HG03139 (cell line): ENCODE data around the gene SOD3.

ENCODE experiments used
- ATAC-seq: cut with Tn5 transposase; IDR thresholded peaks from one replicate; pipeline ENCODE4 v1.9.1; 2021; ENCODE audit not compliant: unreplicated experiment

Gene SOD3

GRCh38 chr4:24801136-24801855 is 5.9 kb downstream of the SOD3 start:
- no peak for ATAC-seq

GRCh38 chr4:24802648-24803047 is 7.3 kb downstream of the SOD3 start:
- ATAC-seq = no peak

- ATAC-seq = no peak
These were observed 9.7 kb downstream of the SOD3 start for GRCh38 chr4:24805067-24805466.

GRCh38 chr4:24805566-24805965 is 10.2 kb downstream of the SOD3 start:
- ATAC-seq = no peak

- no peak for ATAC-seq
These were observed 11.0 kb downstream of the SOD3 start for GRCh38 chr4:24806206-24806990.

GRCh38 chr4:24807611-24808010 is 12.2 kb downstream of the SOD3 start:
- ATAC-seq = no peak

- ATAC-seq = no peak
These were observed 12.9 kb downstream of the SOD3 start for GRCh38 chr4:24808261-24808660.

GRCh38 chr4:24808955-24809354 is 13.6 kb downstream of the SOD3 start:
- no peak for ATAC-seq

- no peak for ATAC-seq
These were observed 14.0 kb downstream of the SOD3 start for GRCh38 chr4:24809376-24809775.

GRCh38 chr4:24809815-24810405 is 14.5 kb downstream of the SOD3 start:
- ATAC-seq = no peak

GRCh38 chr4:24810871-24811631 is 15.7 kb downstream of the SOD3 start:
- ATAC-seq = no peak

GRCh38 chr4:24813732-24814131 is 18.4 kb downstream of the SOD3 start:
- no peak for ATAC-seq

- ATAC-seq = no peak
These were observed 21.4 kb downstream of the SOD3 start for GRCh38 chr4:24816797-24817196.

GRCh38 chr4:24820541-24820940 is 25.2 kb downstream of the SOD3 start:
- ATAC-seq = no peak

- ATAC-seq = no peak
These were observed 29.3 kb downstream of the SOD3 start for GRCh38 chr4:24824720-24825119.

GRCh38 chr4:24831637-24832036 is 36.3 kb downstream of the SOD3 start:
- no peak for ATAC-seq

GRCh38 chr4:24835696-24836095 is 40.3 kb downstream of the SOD3 start:
- no peak for ATAC-seq

GRCh38 chr4:24836661-24837242 is 41.4 kb downstream of the SOD3 start:
- no peak for ATAC-seq

- no peak for ATAC-seq
These were observed 42.0 kb downstream of the SOD3 start for GRCh38 chr4:24837336-24837735.

- ATAC-seq = no peak
These were observed 42.4 kb downstream of the SOD3 start for GRCh38 chr4:24837781-24838180.

GRCh38 chr4:24840362-24840761 is 45.0 kb downstream of the SOD3 start:
- no peak for ATAC-seq
